HL-60 (cell line): Measurements from ENCODE around the gene KCNQ1OT1.

Experiments
- DNase-seq, 2 experiments: peaks; one replicate each; pipeline ENCODE4 v3.0.0-alpha.2; 2010 to 2020; ENCODE audit warnings: low read depth in 1 of 2, low spot score in 1 of 2
- H3K27ac ChIP-seq: fragments of 250-450 bp; sonication (Bioruptor Pico); replicated peaks from 2 replicates; pipeline ENCODE4 v1.5.1; 2020; ENCODE audit warnings: mild to moderate bottlenecking, moderate library complexity
- H3K27me3 ChIP-seq: fragments of 250-450 bp; sonication (Bioruptor Pico); 2 replicates; pipeline ENCODE4 v1.5.1; 2021; ENCODE audit warnings: mild to moderate bottlenecking, moderate library complexity; ENCODE audit not compliant: insufficient read depth, poor library complexity, severe bottlenecking
- H3K4me3 ChIP-seq: replicated peaks from 2 replicates; pipeline ENCODE4 v1.5.1; 2011; ENCODE audit warnings: mild to moderate bottlenecking, control low read depth, low read length; ENCODE audit not compliant: insufficient read depth
- CTCF ChIP-seq: IDR thresholded peaks from one replicate; pipeline ENCODE4 v1.5.1; 2011; ENCODE audit warnings: low read length, control low read depth, inconsistent platforms; ENCODE audit not compliant: insufficient read depth
- GABPA ChIP-seq: IDR thresholded peaks from 2 replicates; pipeline ENCODE4 v1.6.1; 2012; ENCODE audit warnings: low read depth
- POLR2AphosphoS5 ChIP-seq: IDR thresholded peaks from 2 replicates; pipeline ENCODE4 v1.6.1; 2012; ENCODE audit warnings: low read depth
- REST ChIP-seq: IDR thresholded peaks from 2 replicates; pipeline ENCODE4 v1.6.1; 2012; ENCODE audit warnings: low read depth; ENCODE audit not compliant: insufficient replicate concordance
- SPI1 ChIP-seq: IDR thresholded peaks from 2 replicates; pipeline ENCODE4 v1.6.1; 2012; ENCODE audit warnings: low read depth, mild to moderate bottlenecking, borderline replicate concordance

KCNQ1OT1 gene

GRCh38 chr11:2651826-2652271 lies 47.9 kb downstream of the KCNQ1OT1 start:
- Histone ChIP-seq H3K27me3 (no peaks in the 10 kb centered on the region), H3K4me3 (no peak overlapping the region), H3K27ac (no peak overlapping the region)
- no peak for DNase-seq
- TF ChIP-seq POLR2AphosphoS5, result no peak
- TF ChIP-seq REST, result no peak
- TF ChIP-seq CTCF, result no peak
- no peak for TF ChIP-seq GABPA
- no peak for TF ChIP-seq SPI1

GRCh38 chr11:2651054-2651617 lies 48.7 kb downstream of the KCNQ1OT1 start:
- no peaks in the 10 kb centered on the region for H3K27me3 ChIP-seq
- no peak overlapping the region for H3K4me3 ChIP-seq
- no peak for DNase-seq
- TF ChIP-seq CTCF (no peak), REST (no peak), GABPA (no peak), POLR2AphosphoS5 (no peak), SPI1 (no peak)
- no peak overlapping the region for H3K27ac ChIP-seq

- H3K4me3 ChIP-seq, result no peak overlapping the region
- H3K27me3 ChIP-seq, result no peaks in the 10 kb centered on the region
- TF ChIP-seq SPI1 (no peak), REST (no peak), POLR2AphosphoS5 (no peak), CTCF (no peak), GABPA (no peak)
- DNase-seq, result no peak
- H3K27ac ChIP-seq, result no peak overlapping the region
Measured at GRCh38 chr11:2650343-2650867, 49.4 kb downstream of the KCNQ1OT1 start.
